MM.1S (cell line): ENCODE results near the gene KRTAP4-16.

ENCODE experiments used
- CTCF ChIP-seq: fragments of 300-600 bp; sonication (generic); IDR thresholded peaks from 2 replicates; pipeline ENCODE4 v1.5.1; 2016; ENCODE audit warnings: antibody characterized with exemption, low read length, mixed read lengths
- EZH2 ChIP-seq: fragments of 300-600 bp; sonication (generic); optimal IDR thresholded peaks from 2 replicates; pipeline ENCODE3; 2017; ENCODE audit warnings: low read depth, mild to moderate bottlenecking, antibody characterized with exemption, low read length, mixed read lengths
- EZH2phosphoT487 ChIP-seq: fragments of 300-600 bp; sonication (generic); IDR thresholded peaks from 2 replicates; pipeline ENCODE4 v1.6.1; 2018; ENCODE audit warnings: antibody characterized with exemption, low read length

DNA sequence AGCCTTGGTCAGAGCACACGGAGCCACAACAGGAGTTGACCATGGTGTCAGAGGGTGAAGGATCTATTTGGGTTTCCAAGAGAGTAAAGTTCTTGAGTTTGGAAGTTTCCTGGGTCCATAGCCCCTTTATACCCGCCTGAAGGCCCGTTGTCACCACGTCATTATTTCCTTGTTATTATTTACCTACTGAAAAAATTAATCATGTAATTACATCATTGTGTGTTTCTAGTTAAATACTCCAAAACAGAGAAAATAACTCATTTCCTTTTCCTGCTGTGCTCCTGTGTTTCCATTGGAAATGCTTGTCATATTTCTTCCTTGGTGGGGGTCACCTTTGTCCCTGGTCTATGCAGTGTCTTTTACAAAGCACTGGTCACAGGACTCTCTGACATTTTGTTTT lies 4.0 kb downstream of the KRTAP4-16 start, which contains the start of gene KRTAP4-8:
- TF ChIP-seq CTCF (no peak), EZH2 (no peak), EZH2phosphoT487 (no peak)
